Measurements from ENCODE around the gene TOGARAM2.

The TOGARAM2 gene

GRCh38 chr2:29024882-29025430 is 43.9 kb downstream of the TOGARAM2 start:
- no peak for DNase-seq

- DNase-seq = no peak
Measured at GRCh38 chr2:29025711-29026110, 44.6 kb downstream of the TOGARAM2 start.

GRCh38 chr2:29031046-29031445 is 49.9 kb downstream of the TOGARAM2 start:
- no peak for DNase-seq

- no peak for DNase-seq
Measured at GRCh38 chr2:29032189-29032588, 51.1 kb downstream of the TOGARAM2 start.

- no peak for DNase-seq
Measured at GRCh38 chr2:29033172-29033571, 52.1 kb downstream of the TOGARAM2 start.

- no peak for DNase-seq
Measured at GRCh38 chr2:29033656-29034055, 52.6 kb downstream of the TOGARAM2 start.

GRCh38 chr2:29035016-29035745 is 54.1 kb downstream of the TOGARAM2 start:
- DNase-seq = no peak

GRCh38 chr2:29039718-29040480 is 58.8 kb downstream of the TOGARAM2 start:
- DNase-seq = no peak

GRCh38 chr2:29040552-29040951 is 59.5 kb downstream of the TOGARAM2 start:
- no peak for DNase-seq

GRCh38 chr2:29041161-29041660 is 60.1 kb downstream of the TOGARAM2 start:
- DNase-seq = no peak

GRCh38 chr2:29042561-29043075 is 61.5 kb downstream of the TOGARAM2 start:
- no peak for DNase-seq

- DNase-seq = no peak
Measured at GRCh38 chr2:29044459-29044858, 63.4 kb downstream of the TOGARAM2 start.

GRCh38 chr2:29046321-29046720 is 65.2 kb downstream of the TOGARAM2 start:
- DNase-seq = no peak

- peak; percentile 87 for DNase-seq
Measured at GRCh38 chr2:29047083-29047845, 66.2 kb downstream of the TOGARAM2 start.

GRCh38 chr2:29050591-29050990 is 69.5 kb downstream of the TOGARAM2 start:
- peak; percentile 91 for DNase-seq

GRCh38 chr2:29051730-29052129 is 70.6 kb downstream of the TOGARAM2 start:
- no peak for DNase-seq

GRCh38 chr2:29052807-29053206 is 71.7 kb downstream of the TOGARAM2 start:
- DNase-seq = no peak

- DNase-seq = no peak
Measured at GRCh38 chr2:29053223-29053622, 72.1 kb downstream of the TOGARAM2 start.

- DNase-seq = no peak
Measured at GRCh38 chr2:29053670-29054400, 72.7 kb downstream of the TOGARAM2 start.

- no peak for DNase-seq
Measured at GRCh38 chr2:29054430-29054829, 73.3 kb downstream of the TOGARAM2 start.

- no peak for DNase-seq
Measured at GRCh38 chr2:29055601-29056000, 74.5 kb downstream of the TOGARAM2 start.

- DNase-seq = no peak
Measured at GRCh38 chr2:29056452-29056851, 75.4 kb downstream of the TOGARAM2 start.
